BE2C (cell line): ENCODE results near the gene ADI1.
"Not testable (repeated sequence)": the region's sequence is repeated elsewhere in the genome, so short reads cannot be mapped to it uniquely, and the experiment has no call there.

Experiments
- DNase-seq: peaks from one replicate; pipeline ENCODE4 v3.0.0-alpha.2; 2020
- H3K27me3 ChIP-seq: fragments of 250-450 bp; sonication (Bioruptor Pico); 2 replicates; pipeline ENCODE4 v1.5.1; 2020; ENCODE audit warnings: mild to moderate bottlenecking
- H3K36me3 ChIP-seq: fragments of 250-450 bp; sonication (Bioruptor Pico); 2 replicates; pipeline ENCODE4 v1.5.1; 2020; ENCODE audit warnings: mild to moderate bottlenecking
- H3K4me1 ChIP-seq: fragments of 250-450 bp; sonication (Bioruptor Pico); 2 replicates; pipeline ENCODE4 v1.5.1; 2020
- H3K4me3 ChIP-seq: 2 replicates; pipeline ENCODE4 v1.5.1; 2011; ENCODE audit warnings: low read depth, low read length
- H3K9me3 ChIP-seq: fragments of 250-450 bp; sonication (Bioruptor Pico); 2 replicates; pipeline ENCODE4 v1.5.1; 2020
- CTCF ChIP-seq: IDR thresholded peaks from 2 replicates; pipeline ENCODE4 v1.5.1; 2012; ENCODE audit warnings: mild to moderate bottlenecking, low read depth, low read length

Gene ADI1

GRCh38 chr2:3456125-3456524 lies 63.2 kb downstream of the ADI1 start:
- no peak for DNase-seq
- TF ChIP-seq CTCF = no peak
- Histone ChIP-seq H3K9me3 (no peaks in the 10 kb centered on the region), H3K27me3 (no peaks in the 10 kb centered on the region), H3K4me1 (peaks cover 9% of the 10 kb centered on the region), H3K36me3 (peaks cover 19% of the 10 kb centered on the region), H3K4me3 (no peak overlapping the region)

DNA sequence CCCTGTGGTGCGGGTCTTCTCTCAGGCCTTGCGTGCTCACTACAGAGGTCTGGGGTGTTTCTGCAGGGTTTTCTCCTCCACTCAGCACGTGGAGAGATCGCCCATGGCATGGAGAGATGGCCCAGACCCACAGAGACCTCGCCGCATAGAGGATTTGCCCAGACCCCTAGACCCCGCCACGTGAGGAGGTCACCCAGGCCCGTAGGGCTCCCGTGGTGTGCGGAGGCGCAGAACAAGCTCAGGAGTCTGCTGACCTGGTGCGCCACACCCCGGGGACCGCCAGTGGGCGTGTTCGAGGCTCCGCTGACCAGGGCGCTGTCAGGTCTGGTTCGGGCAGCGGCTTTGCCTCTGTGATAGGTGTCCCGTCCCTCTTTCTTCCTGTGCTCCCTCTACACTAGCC lies 64.5 kb downstream of the ADI1 start:
- Histone ChIP-seq H3K27me3 (no peaks in the 10 kb centered on the region), H3K36me3 (peaks cover 25% of the 10 kb centered on the region), H3K4me1 (peaks cover 9% of the 10 kb centered on the region), H3K4me3 (no peak overlapping the region), H3K9me3 (no peaks in the 10 kb centered on the region)
- TF ChIP-seq CTCF = no peak
- no peak for DNase-seq

- not testable (repeated sequence) for H3K4me1 ChIP-seq, H3K4me3 ChIP-seq, H3K9me3 ChIP-seq, H3K27me3 ChIP-seq, DNase-seq
- peaks cover 25% of the 10 kb centered on the region for H3K36me3 ChIP-seq
Measured at GRCh38 chr2:3454005-3454404, 65.3 kb downstream of the ADI1 start.

DNA sequence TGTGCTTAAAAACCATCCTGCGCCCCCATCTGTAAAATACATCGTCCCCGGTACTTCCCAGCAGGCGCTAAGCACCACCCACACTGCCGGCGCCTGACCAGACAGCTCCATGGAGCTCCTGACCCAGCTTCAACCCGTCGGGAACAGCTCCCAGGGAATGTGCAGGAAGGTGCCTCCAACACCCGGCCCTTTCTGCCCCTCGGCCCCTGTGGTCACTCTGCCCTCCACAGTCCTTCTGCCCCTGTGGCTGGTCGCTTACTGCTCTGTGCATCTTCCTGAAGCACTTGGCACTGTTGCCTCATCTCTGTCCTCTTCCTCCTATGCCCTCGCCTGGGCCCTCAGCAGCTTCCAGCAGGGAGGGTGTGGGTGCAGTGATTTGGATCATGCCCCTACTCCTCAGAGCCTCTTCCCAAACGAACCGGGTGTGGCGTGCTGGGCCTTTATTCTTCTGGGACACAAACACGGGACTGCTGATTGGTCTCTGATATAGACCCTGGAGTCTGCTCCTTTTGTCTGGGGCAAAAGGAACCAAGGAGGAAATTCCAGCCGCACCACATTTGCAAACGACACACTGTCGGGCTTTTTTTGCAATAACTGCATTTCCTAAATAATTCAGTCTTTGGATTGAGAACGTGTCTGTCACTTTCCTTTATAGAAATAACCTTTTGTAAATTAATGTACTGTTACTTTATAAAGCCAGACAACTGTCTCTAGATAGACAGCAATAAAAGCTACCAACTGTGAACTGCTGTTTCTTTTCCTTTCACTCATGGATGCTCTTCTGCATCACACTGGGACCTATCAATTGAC lies 65.9 kb downstream of the ADI1 start:
- DNase-seq = no peak
- Histone ChIP-seq H3K9me3 (no peaks in the 10 kb centered on the region), H3K4me3 (no peak overlapping the region), H3K36me3 (peaks cover 24% of the 10 kb centered on the region), H3K27me3 (no peaks in the 10 kb centered on the region), H3K4me1 (peaks cover 2% of the 10 kb centered on the region; the same call in 1 of the 2 replicates)
- TF ChIP-seq CTCF = no peak

DNA sequence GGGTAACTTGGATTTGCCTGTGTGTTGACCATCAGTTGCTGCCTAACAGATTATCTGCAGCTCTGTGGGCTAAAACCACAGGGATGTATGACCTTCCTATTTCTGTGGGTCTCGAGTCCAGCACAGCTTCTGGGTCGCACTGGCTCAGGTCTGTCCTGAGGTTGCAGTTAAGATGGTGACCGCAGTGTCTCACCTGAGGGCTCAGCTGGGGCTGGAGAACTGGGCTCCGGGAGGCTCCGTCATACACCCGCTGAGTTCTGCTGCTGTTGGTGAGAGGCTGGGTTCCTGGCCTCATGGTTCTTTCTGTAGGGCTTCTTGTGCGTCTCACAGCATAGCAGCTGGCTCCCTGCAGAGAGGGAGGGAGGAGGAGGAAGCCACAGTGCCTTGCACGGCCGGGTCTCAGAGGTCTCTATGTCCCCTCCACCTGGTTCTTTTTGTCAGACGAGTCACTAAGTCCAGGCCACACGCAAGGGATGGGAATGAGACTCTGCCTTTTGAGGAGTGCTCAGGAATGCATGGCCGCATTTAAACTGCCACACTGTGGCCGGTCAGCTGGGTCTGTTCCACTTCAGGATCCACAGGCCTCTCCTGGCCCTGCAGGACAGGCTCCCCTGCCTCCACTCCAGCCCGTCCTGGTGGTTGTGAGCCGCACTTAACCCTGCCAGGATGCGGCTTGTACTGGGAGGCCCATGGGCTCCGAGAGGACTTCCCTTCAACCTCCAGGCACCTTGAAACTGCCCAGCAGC lies 67.2 kb downstream of the ADI1 start:
- Histone ChIP-seq H3K36me3 (peaks cover 27% of the 10 kb centered on the region), H3K9me3 (no peaks in the 10 kb centered on the region), H3K27me3 (no peaks in the 10 kb centered on the region), H3K4me3 (no peak overlapping the region), H3K4me1 (peaks cover 8% of the 10 kb centered on the region)
- DNase-seq = no peak
- no peak for TF ChIP-seq CTCF

- Histone ChIP-seq H3K4me1 (peaks cover 8% of the 10 kb centered on the region), H3K4me3 (no peak overlapping the region), H3K9me3 (no peaks in the 10 kb centered on the region), H3K27me3 (no peaks in the 10 kb centered on the region), H3K36me3 (peaks cover 27% of the 10 kb centered on the region)
- DNase-seq = no peak
- no peak for TF ChIP-seq CTCF
Measured at GRCh38 chr2:3451169-3451568, 68.2 kb downstream of the ADI1 start.
